Stomach (tissue), 9 donors: Measurements from ENCODE around the gene SH3PXD2A. TPM values are rescaled to one million over a fixed set of nuclear protein-coding genes. Genes with fewer than 3 reads are reported as not detected.

Experiments used
- DNase-seq, 2 donors: peaks; one replicate each; pipeline versions ENCODE4 v3.0.0 to v3.0.0-alpha.2; 2013 to 2019
- H3K27ac ChIP-seq, 5 donors: fragments of 200-600 bp in 4 of 5; sonication (generic) in 4 of 5; one replicate each; pipeline ENCODE4 v1.5.1; 2013 to 2019; ENCODE audit warnings: mild to moderate bottlenecking in 1 of 5, moderate library complexity in 1 of 5
- H3K27me3 ChIP-seq, 3 donors: fragments of 200-600 bp; sonication (generic); one replicate each; pipeline ENCODE4 v1.5.1; 2017 to 2019; ENCODE audit warnings: mixed run types in 1 of 3
- H3K36me3 ChIP-seq, 4 donors: fragments of 200-600 bp; sonication (generic); 1 replicate in 3 of 4; 2 replicates in 1 of 4; pipeline ENCODE4 v1.5.1; 2016 to 2019
- H3K4me1 ChIP-seq, 4 donors: fragments of 200-600 bp; sonication (generic); one replicate each; pipeline ENCODE4 v1.5.1; 2016 to 2019
- H3K4me3 ChIP-seq, 4 donors: fragments of 200-600 bp; sonication (generic) in 3 of 4; one replicate each; pipeline ENCODE4 v1.5.1; 2016 to 2019; ENCODE audit warnings: mild to moderate bottlenecking in 1 of 4
- H3K9me3 ChIP-seq, 4 donors: fragments of 200-600 bp; sonication (generic); one replicate each; pipeline ENCODE4 v1.5.1; 2016 to 2019
- CTCF ChIP-seq, 7 experiments: fragments of 450-650 bp in 4 of 7; fragments of 200-600 bp in 3 of 7; sonication (generic) in 3 of 7; IDR thresholded peaks; one replicate each; pipeline ENCODE4 v1.5.1; 2016 to 2019; ENCODE audit warnings: antibody characterized with exemption in 7 of 7, control low read depth in 2 of 7, mild to moderate bottlenecking in 1 of 7
- EP300 ChIP-seq: sonication (generic); formaldehyde crosslinking; IDR thresholded peaks from one replicate; pipeline ENCODE4 v1.6.1; 2017; ENCODE audit warnings: antibody characterized with exemption
- POLR2A ChIP-seq, 4 donors: fragments of 450-650 bp; IDR thresholded peaks; one replicate each; pipeline ENCODE4 v1.6.1; 2016; ENCODE audit warnings: antibody characterized with exemption in 4 of 4, control low read depth in 2 of 4, mild to moderate bottlenecking in 1 of 4, moderate library complexity in 1 of 4
- POLR2AphosphoS5 ChIP-seq, 3 donors: sonication (generic); formaldehyde crosslinking; IDR thresholded peaks; one replicate each; pipeline ENCODE4 v1.6.1; 2016; ENCODE audit warnings: antibody characterized with exemption in 3 of 3
- WGBS, 5 donors: extraction: QIAGEN DNeasy Blood & Tissue Kit in 3 of 5; methylation state at CpG; one replicate each; pipeline versions ENCODE4 v1.1.5 to v1.1.7; 2013 to 2018; 5-methylcytosine and 5-hydroxymethylcytosine counted together
- intact Hi-C: fragments of 100-400 bp; cut with DNase I; formaldehyde crosslinking; loops from one replicate; pipeline ENCODE4 v1.15.1; 2023; ENCODE audit warnings: low total_unique reads
- polyA plus RNA-seq, 3 donors: library from polyadenylated mRNA; stranded (reverse); fragments of 200-250 nt; gene quantifications; one replicate each; pipeline ENCODE4 v1.2.3, GENCODE V29; 2013
- total RNA-seq, 5 donors: library from RNA; depleted of rRNA; stranded (reverse); fragments of >200 nt; gene quantifications; one replicate each; pipeline versions ENCODE4 v1.1.0 to v1.2.3, GENCODE V29; 2014 to 2016
- donor health status: healthy with polysubstance abuse.
- donor health status: Bipolar disorder and iron deficiency.
- donor health status: healthy.

Gene SH3PXD2A
- total and polyA plus RNA-seq, 8 donors: 12.8 to 51.6 (median 24.0) TPM

- DNase-seq: no peak
- no peaks in the 10 kb centered on the region for H3K36me3 ChIP-seq
- no peak overlapping the region for H3K4me3 ChIP-seq
- H3K27me3 ChIP-seq: no peaks in the 10 kb centered on the region
- no peak overlapping the region for H3K27ac ChIP-seq
- H3K4me1 ChIP-seq: peaks cover 0 to 10% (median 8%) of the 10 kb centered on the region in 4 donors
- intact Hi-C loops: no loop called here
- no peaks in the 10 kb centered on the region for H3K9me3 ChIP-seq
- TF ChIP-seq EP300: no peak
- TF ChIP-seq CTCF (IDR thresholded peaks at IDR 0.05): no peak
- no peak for TF ChIP-seq POLR2A (IDR thresholded peaks at IDR 0.05)
- no peak for TF ChIP-seq POLR2AphosphoS5 (IDR thresholded peaks at IDR 0.05)
- 79 to 83% (median 80%) methylated on average over 9 to 12 of the region's 12 CpGs for WGBS, 5 donors
These were observed 48.8 kb downstream of the SH3PXD2A start for GRCh38 chr10:103806395-103807187.

GRCh38 chr10:103805781-103806180 is 49.6 kb downstream of the SH3PXD2A start:
- no peaks in the 10 kb centered on the region for H3K27me3 ChIP-seq
- no peaks in the 10 kb centered on the region for H3K9me3 ChIP-seq
- no peak for DNase-seq
- H3K27ac ChIP-seq: no peak overlapping the region
- TF ChIP-seq CTCF (IDR thresholded peaks at IDR 0.05): no peak
- TF ChIP-seq POLR2AphosphoS5 (IDR thresholded peaks at IDR 0.05): no peak
- peaks cover 0 to 9% (median 7%) of the 10 kb centered on the region in 4 donors for H3K4me1 ChIP-seq
- 89 to 97% (median 95%) methylated on average over 6 of the region's 6 CpGs for WGBS, 5 donors
- H3K4me3 ChIP-seq: no peak overlapping the region
- no peaks in the 10 kb centered on the region for H3K36me3 ChIP-seq
- intact Hi-C loops: no loop called here

- Histone ChIP-seq H3K36me3 (peaks cover 0 to 6% (median under 1%) of the 10 kb centered on the region in 4 donors), H3K4me1 (peaks cover 0 to 13% (median 12%) of the 10 kb centered on the region in 4 donors), H3K9me3 (no peaks in the 10 kb centered on the region), H3K27me3 (no peaks in the 10 kb centered on the region), H3K27ac (no peak overlapping the region), H3K4me3 (no peak overlapping the region)
- TF ChIP-seq POLR2AphosphoS5 (IDR thresholded peaks at IDR 0.05): no peak
- DNase-seq: no peak
- 88 to 97% (median 96%) methylated on average over 4 of the region's 4 CpGs for WGBS, 5 donors
- intact Hi-C loops: no loop called here
These were observed 50.5 kb downstream of the SH3PXD2A start for GRCh38 chr10:103804871-103805270.

GRCh38 chr10:103803941-103804340 is 51.4 kb downstream of the SH3PXD2A start:
- WGBS, 5 donors: 52 to 79% (median 73%) methylated on average over 3 of the region's 3 CpGs
- peaks cover 0 to 13% (median 11%) of the 10 kb centered on the region in 4 donors for H3K4me1 ChIP-seq
- DNase-seq: no peak
- TF ChIP-seq EP300 (no peak), CTCF (IDR thresholded peaks at IDR 0.05) (no peak), POLR2AphosphoS5 (IDR thresholded peaks at IDR 0.05) (no peak), POLR2A (IDR thresholded peaks at IDR 0.05) (no peak)
- no peak overlapping the region for H3K4me3 ChIP-seq
- no peak overlapping the region for H3K27ac ChIP-seq
- H3K9me3 ChIP-seq: no peaks in the 10 kb centered on the region
- H3K27me3 ChIP-seq: no peaks in the 10 kb centered on the region
- intact Hi-C loops: no loop called here
- H3K36me3 ChIP-seq: peaks cover 0 to 7% (median 2%) of the 10 kb centered on the region in 4 donors
